Epithelial cell of esophagus (primary cell): ENCODE measurements around the gene PIGR.

Experiments
- DNase-seq: peaks from one replicate; pipeline ENCODE4 v3.0.0; 2010; ENCODE audit warnings: low read depth
- H3K4me3 ChIP-seq: 2 replicates; pipeline ENCODE4 v1.5.1; 2011; ENCODE audit warnings: mild to moderate bottlenecking, low read length, control low read depth
- CTCF ChIP-seq: IDR thresholded peaks from 2 replicates; pipeline ENCODE4 v1.5.1; 2011; ENCODE audit warnings: low read depth, mild to moderate bottlenecking, low read length, control low read depth, inconsistent platforms; ENCODE audit not compliant: insufficient read depth; ENCODE audit errors: missing control alignments

Gene PIGR

GRCh38 chr1:206970446-206970845 lies 24.2 kb upstream of the PIGR start, which contains the start of gene FCAMR:
TSS of gene FCAMR (minus strand) at chr1:206970460. CDS start at chr1:206970125, 335 bp downstream.
- no peak for DNase-seq
- TF ChIP-seq CTCF: no peak
- no peak within 1 kb of the TSS for H3K4me3 ChIP-seq

- no peak for DNase-seq
- TF ChIP-seq CTCF: no peak
- H3K4me3 ChIP-seq: no peak overlapping the region
Measured at GRCh38 chr1:206969090-206969489, 22.8 kb upstream of the PIGR start.

GRCh38 chr1:206967096-206967849 lies 21.0 kb upstream of the PIGR start:
- no peak for DNase-seq
- no peak overlapping the region for H3K4me3 ChIP-seq
- no peak for TF ChIP-seq CTCF

- H3K4me3 ChIP-seq: no peak overlapping the region
- TF ChIP-seq CTCF: no peak
- DNase-seq: no peak
Measured at GRCh38 chr1:206965781-206966180, 19.5 kb upstream of the PIGR start.

- no peak for TF ChIP-seq CTCF
- no peak for DNase-seq
- H3K4me3 ChIP-seq: no peak overlapping the region
Measured at GRCh38 chr1:206963740-206964139, 17.5 kb upstream of the PIGR start.

- no peak overlapping the region for H3K4me3 ChIP-seq
- DNase-seq: peak; percentile 44
- TF ChIP-seq CTCF: no peak
Measured at GRCh38 chr1:206963119-206963712, 16.9 kb upstream of the PIGR start.

- no peak for TF ChIP-seq CTCF
Measured at GRCh38 chr1:206962272-206962671, 16.0 kb upstream of the PIGR start.

More at GRCh38 chr1:206962272-206962671, 16.0 kb upstream of the PIGR start:
- no peak for DNase-seq
- H3K4me3 ChIP-seq: no peak overlapping the region
